Measurements from ENCODE around the gene HAAO. TPM values are rescaled to one million over a fixed set of nuclear protein-coding genes. Genes with fewer than 3 reads are reported as not detected.

The HAAO gene
- total RNA-seq, 1 experiment from 2014 or later: 0.74 TPM

DNA sequence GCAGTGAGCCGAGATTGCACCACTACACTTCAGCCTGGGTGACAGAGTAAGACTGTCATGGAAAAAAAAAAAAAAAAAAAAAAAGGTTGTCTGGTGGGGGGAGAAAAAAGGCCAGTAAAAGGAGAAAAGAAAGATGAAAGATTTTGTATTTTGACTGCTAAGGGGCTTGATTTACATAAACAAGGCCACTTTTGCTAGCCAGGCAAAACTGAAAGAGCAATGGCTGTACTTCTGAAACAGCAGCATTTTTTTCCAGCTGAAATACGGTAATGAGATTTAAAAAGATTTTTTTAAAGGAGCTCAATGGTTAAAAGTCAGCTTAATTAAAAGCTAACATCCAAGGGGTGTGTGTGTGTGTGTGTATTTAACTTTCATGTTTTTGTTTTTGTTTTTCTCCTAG is 17.2 kb downstream of the HAAO start:
- H3K4me3 ChIP-seq (ENCODE audit: low read depth in 2 of 2, low read length in 2 of 2): no peak overlapping the region
- in situ Hi-C loops (cut with HindIII; ENCODE audit: low pct_unique_long_range_greater_than_20kb, low sequenced_read_pairs): no loop called here
- intact Hi-C loops (cut with micrococcal nuclease; ENCODE audit: unreplicated experiment): no loop called here
- POLR2A ChIA-PET: no interaction called here
- ATAC-seq (no peak), DNase-seq (ENCODE audit: low read depth, low spot score) (no peak)
- H3K27me3 ChIP-seq (ENCODE audit: control insufficient read depth, insufficient read depth, low read length): no peaks in the 10 kb centered on the region
- H3K4me1 ChIP-seq (ENCODE audit: control insufficient read depth, insufficient read depth, low read length): no peaks in the 10 kb centered on the region
- BruUV-seq (replicated peaks): no TSS peak
- TF ChIP-seq, protein P1, sequence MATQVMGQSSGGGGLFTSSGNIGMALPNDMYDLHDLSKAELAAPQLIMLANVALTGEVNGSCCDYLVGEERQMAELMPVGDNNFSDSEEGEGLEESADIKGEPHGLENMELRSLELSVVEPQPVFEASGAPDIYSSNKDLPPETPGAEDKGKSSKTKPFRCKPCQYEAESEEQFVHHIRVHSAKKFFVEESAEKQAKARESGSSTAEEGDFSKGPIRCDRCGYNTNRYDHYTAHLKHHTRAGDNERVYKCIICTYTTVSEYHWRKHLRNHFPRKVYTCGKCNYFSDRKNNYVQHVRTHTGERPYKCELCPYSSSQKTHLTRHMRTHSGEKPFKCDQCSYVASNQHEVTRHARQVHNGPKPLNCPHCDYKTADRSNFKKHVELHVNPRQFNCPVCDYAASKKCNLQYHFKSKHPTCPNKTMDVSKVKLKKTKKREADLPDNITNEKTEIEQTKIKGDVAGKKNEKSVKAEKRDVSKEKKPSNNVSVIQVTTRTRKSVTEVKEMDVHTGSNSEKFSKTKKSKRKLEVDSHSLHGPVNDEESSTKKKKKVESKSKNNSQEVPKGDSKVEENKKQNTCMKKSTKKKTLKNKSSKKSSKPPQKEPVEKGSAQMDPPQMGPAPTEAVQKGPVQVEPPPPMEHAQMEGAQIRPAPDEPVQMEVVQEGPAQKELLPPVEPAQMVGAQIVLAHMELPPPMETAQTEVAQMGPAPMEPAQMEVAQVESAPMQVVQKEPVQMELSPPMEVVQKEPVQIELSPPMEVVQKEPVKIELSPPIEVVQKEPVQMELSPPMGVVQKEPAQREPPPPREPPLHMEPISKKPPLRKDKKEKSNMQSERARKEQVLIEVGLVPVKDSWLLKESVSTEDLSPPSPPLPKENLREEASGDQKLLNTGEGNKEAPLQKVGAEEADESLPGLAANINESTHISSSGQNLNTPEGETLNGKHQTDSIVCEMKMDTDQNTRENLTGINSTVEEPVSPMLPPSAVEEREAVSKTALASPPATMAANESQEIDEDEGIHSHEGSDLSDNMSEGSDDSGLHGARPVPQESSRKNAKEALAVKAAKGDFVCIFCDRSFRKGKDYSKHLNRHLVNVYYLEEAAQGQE (IDR thresholded peaks at IDR 0.05; ENCODE audit: insufficient read depth in 1 of 2, low read depth in 2 of 2, low read length in 1 of 2): no peak
- TF ChIP-seq SIN3A (IDR thresholded peaks at IDR 0.05; ENCODE audit: borderline replicate concordance, insufficient read depth, low read depth, low read length): no peak
- no peak for TF ChIP-seq TCF7L2 (IDR thresholded peaks at IDR 0.05; ENCODE audit: low read depth, low read length)
- TF ChIP-seq POLR2AphosphoS5 (IDR thresholded peaks at IDR 0.05; ENCODE audit: low read depth, low read length): no peak
- TF ChIP-seq, protein P2, sequence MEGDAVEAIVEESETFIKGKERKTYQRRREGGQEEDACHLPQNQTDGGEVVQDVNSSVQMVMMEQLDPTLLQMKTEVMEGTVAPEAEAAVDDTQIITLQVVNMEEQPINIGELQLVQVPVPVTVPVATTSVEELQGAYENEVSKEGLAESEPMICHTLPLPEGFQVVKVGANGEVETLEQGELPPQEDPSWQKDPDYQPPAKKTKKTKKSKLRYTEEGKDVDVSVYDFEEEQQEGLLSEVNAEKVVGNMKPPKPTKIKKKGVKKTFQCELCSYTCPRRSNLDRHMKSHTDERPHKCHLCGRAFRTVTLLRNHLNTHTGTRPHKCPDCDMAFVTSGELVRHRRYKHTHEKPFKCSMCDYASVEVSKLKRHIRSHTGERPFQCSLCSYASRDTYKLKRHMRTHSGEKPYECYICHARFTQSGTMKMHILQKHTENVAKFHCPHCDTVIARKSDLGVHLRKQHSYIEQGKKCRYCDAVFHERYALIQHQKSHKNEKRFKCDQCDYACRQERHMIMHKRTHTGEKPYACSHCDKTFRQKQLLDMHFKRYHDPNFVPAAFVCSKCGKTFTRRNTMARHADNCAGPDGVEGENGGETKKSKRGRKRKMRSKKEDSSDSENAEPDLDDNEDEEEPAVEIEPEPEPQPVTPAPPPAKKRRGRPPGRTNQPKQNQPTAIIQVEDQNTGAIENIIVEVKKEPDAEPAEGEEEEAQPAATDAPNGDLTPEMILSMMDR (IDR thresholded peaks at IDR 0.05): no peak
- H3K36me3 ChIP-seq (ENCODE audit: control insufficient read depth, insufficient read depth, low read length): no peaks in the 10 kb centered on the region
- CTCF ChIA-PET: interaction anchor here (0.6 kb wide), 1 partner anchor 11 kb away, joined by 3 read pairs; the partner anchor contains the start of gene OXER1
- H3K9me3 ChIP-seq (ENCODE audit: control insufficient read depth, insufficient read depth, low read depth, low read length): peaks cover 3% of the 10 kb centered on the region; the same call in 1 of the 2 replicates
- no peak overlapping the region for H3K27ac ChIP-seq (ENCODE audit: low read length)

- intact Hi-C loops (cut with micrococcal nuclease; ENCODE audit: unreplicated experiment): no loop called here
- ATAC-seq (no peak), DNase-seq (ENCODE audit: low read depth, low spot score) (no peak)
- POLR2A ChIA-PET: no interaction called here
- CTCF ChIA-PET: no interaction called here
- Histone ChIP-seq H3K4me3 (ENCODE audit: low read depth in 2 of 2, low read length in 2 of 2) (no peak overlapping the region), H3K27ac (ENCODE audit: low read length) (no peak overlapping the region), H3K4me1 (ENCODE audit: control insufficient read depth, insufficient read depth, low read length) (no peaks in the 10 kb centered on the region), H3K27me3 (ENCODE audit: control insufficient read depth, insufficient read depth, low read length) (no peaks in the 10 kb centered on the region), H3K36me3 (ENCODE audit: control insufficient read depth, insufficient read depth, low read length) (no peaks in the 10 kb centered on the region), H3K9me3 (ENCODE audit: control insufficient read depth, insufficient read depth, low read depth, low read length) (no peaks in the 10 kb centered on the region)
- TF ChIP-seq TCF7L2 (IDR thresholded peaks at IDR 0.05; ENCODE audit: low read depth, low read length) (no peak), POLR2AphosphoS5 (IDR thresholded peaks at IDR 0.05; ENCODE audit: low read depth, low read length) (no peak)
- no TSS peak for BruUV-seq (replicated peaks)
- in situ Hi-C loops (cut with HindIII; ENCODE audit: low pct_unique_long_range_greater_than_20kb, low sequenced_read_pairs): no loop called here
Measured at GRCh38 chr2:42771546-42772153, 20.7 kb downstream of the HAAO start.

DNA sequence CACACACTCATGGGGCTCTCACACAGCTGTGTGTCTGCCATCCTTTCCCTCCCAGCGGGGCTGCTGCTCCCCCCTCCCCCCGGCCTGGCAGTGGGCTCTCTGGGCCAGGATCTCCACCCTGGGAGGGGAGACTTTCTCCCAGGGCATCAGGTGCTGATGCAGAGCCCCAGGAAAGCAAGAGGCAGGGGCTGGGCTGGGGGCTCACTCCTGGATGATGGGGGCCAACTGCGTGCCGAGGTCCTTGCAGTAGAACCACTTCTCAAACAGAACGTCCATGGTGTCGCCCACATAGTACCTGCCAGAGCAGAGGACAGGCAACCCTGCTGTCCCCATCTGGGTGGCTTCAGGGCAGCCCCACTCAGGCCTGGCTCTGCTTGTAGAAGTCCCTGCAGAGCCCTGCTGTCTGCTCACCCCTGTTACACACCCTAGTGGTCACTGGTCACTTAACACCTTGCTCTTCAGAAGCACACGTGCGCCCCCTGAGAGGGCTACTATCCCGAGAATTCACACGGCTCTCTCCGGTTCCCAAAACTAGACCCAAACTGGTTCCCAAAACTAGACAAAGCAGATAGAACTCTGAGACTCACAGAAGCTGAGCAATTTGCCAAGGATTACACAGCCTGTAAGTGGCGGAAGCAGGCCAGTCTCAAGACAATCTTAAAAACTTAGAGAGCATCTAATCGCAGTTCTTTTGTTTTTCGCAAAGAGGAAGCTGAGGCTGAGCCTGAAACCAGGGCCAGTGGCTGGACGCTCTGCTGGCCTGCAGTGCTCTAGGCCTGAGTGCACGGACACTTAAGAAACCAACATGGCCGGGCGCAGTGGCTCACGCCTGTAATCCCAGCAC is 21.9 kb downstream of the HAAO start:
- in situ Hi-C loops (cut with HindIII; ENCODE audit: low pct_unique_long_range_greater_than_20kb, low sequenced_read_pairs): no loop called here
- peak; percentile 88 for ATAC-seq
- CTCF ChIA-PET: no interaction called here

More for the DNA sequence above, 21.9 kb downstream of the HAAO start:
- H3K9me3 ChIP-seq (ENCODE audit: control insufficient read depth, insufficient read depth, low read depth, low read length): no peaks in the 10 kb centered on the region
- POLR2A ChIA-PET: no interaction called here
- H3K36me3 ChIP-seq (ENCODE audit: control insufficient read depth, insufficient read depth, low read length): no peaks in the 10 kb centered on the region
- no peak overlapping the region for H3K4me3 ChIP-seq (ENCODE audit: low read depth in 2 of 2, low read length in 2 of 2)
- BruUV-seq (replicated peaks): no TSS peak
- TF ChIP-seq TCF7L2 (IDR thresholded peaks at IDR 0.05; ENCODE audit: low read depth, low read length): no peak
- TF ChIP-seq, protein P2 (IDR thresholded peaks at IDR 0.05): peak; percentile 82; the same call in 1 of the 2 replicates
- no peak for TF ChIP-seq SIN3A (IDR thresholded peaks at IDR 0.05; ENCODE audit: borderline replicate concordance, insufficient read depth, low read depth, low read length)
- no peaks in the 10 kb centered on the region for H3K4me1 ChIP-seq (ENCODE audit: control insufficient read depth, insufficient read depth, low read length)
- H3K27ac ChIP-seq (ENCODE audit: low read length): no peak overlapping the region
- intact Hi-C loops (cut with micrococcal nuclease; ENCODE audit: unreplicated experiment): no loop called here
- H3K27me3 ChIP-seq (ENCODE audit: control insufficient read depth, insufficient read depth, low read length): no peaks in the 10 kb centered on the region
- no peak for DNase-seq (ENCODE audit: low read depth, low spot score)
